ES-I3 (cell line): ENCODE measurements around the gene TMEM212.

Experiments
- H3K36me3 ChIP-seq: 2 replicates; pipeline ENCODE4 v1.6.1; 2013; ENCODE audit warnings: mild to moderate bottlenecking, low read length, control low read depth, moderate library complexity; ENCODE audit not compliant: insufficient read depth
- H3K4me1 ChIP-seq: 2 replicates; pipeline ENCODE4 v1.6.1; 2013; ENCODE audit warnings: mild to moderate bottlenecking, control low read depth, low read length; ENCODE audit not compliant: insufficient read depth
- H3K9ac ChIP-seq: 2 replicates; pipeline ENCODE4 v1.6.1; 2013; ENCODE audit warnings: low read depth, mild to moderate bottlenecking, low read length, moderate library complexity
- H3K9me3 ChIP-seq: 2 replicates; pipeline ENCODE4 v1.6.1; 2013; ENCODE audit warnings: mild to moderate bottlenecking, low read length, moderate library complexity; ENCODE audit not compliant: control insufficient read depth, insufficient read depth

Gene TMEM212

GRCh38 chr3:171835613-171836012 is 7.5 kb upstream of the TMEM212 start:
- Histone ChIP-seq H3K9ac (no peak overlapping the region), H3K36me3 (no peaks in the 10 kb centered on the region), H3K9me3 (no peaks in the 10 kb centered on the region), H3K4me1 (peaks cover 9% of the 10 kb centered on the region; the same call in 1 of the 2 replicates)

- H3K9ac ChIP-seq = no peak overlapping the region
- no peaks in the 10 kb centered on the region for H3K36me3 ChIP-seq
- peaks cover 15% of the 10 kb centered on the region; the same call in 1 of the 2 replicates for H3K4me1 ChIP-seq
- no peaks in the 10 kb centered on the region for H3K9me3 ChIP-seq
These were observed 6.3 kb upstream of the TMEM212 start for GRCh38 chr3:171836855-171837254.

- H3K9ac ChIP-seq = no peak overlapping the region
- peaks cover 15% of the 10 kb centered on the region; the same call in 1 of the 2 replicates for H3K4me1 ChIP-seq
- H3K9me3 ChIP-seq = no peaks in the 10 kb centered on the region
- no peaks in the 10 kb centered on the region for H3K36me3 ChIP-seq
These were observed 5.5 kb upstream of the TMEM212 start for GRCh38 chr3:171837698-171838097.

GRCh38 chr3:171838218-171838720 is 4.9 kb upstream of the TMEM212 start:
- no peaks in the 10 kb centered on the region for H3K9me3 ChIP-seq
- H3K4me1 ChIP-seq = peaks cover 18% of the 10 kb centered on the region
- H3K36me3 ChIP-seq = no peaks in the 10 kb centered on the region
- no peak overlapping the region for H3K9ac ChIP-seq

GRCh38 chr3:171839270-171839669 is 3.9 kb upstream of the TMEM212 start:
- H3K36me3 ChIP-seq = no peaks in the 10 kb centered on the region
- peaks cover 19% of the 10 kb centered on the region for H3K4me1 ChIP-seq
- H3K9ac ChIP-seq = no peak overlapping the region
- H3K9me3 ChIP-seq = no peaks in the 10 kb centered on the region

- no peaks in the 10 kb centered on the region for H3K36me3 ChIP-seq
- H3K9me3 ChIP-seq = no peaks in the 10 kb centered on the region
- H3K9ac ChIP-seq = no peak overlapping the region
- H3K4me1 ChIP-seq = peaks cover 19% of the 10 kb centered on the region
These were observed 2.7 kb upstream of the TMEM212 start for GRCh38 chr3:171840445-171840810.

- Histone ChIP-seq H3K9me3 (no peaks in the 10 kb centered on the region), H3K4me1 (peaks cover 19% of the 10 kb centered on the region), H3K36me3 (no peaks in the 10 kb centered on the region), H3K9ac (no peak overlapping the region)
These were observed 2.1 kb upstream of the TMEM212 start for GRCh38 chr3:171840811-171841619.

GRCh38 chr3:171841620-171842000 is 1.5 kb upstream of the TMEM212 start:
- no peaks in the 10 kb centered on the region for H3K9me3 ChIP-seq
- H3K36me3 ChIP-seq = no peaks in the 10 kb centered on the region
- H3K9ac ChIP-seq = no peak overlapping the region
- peaks cover 19% of the 10 kb centered on the region for H3K4me1 ChIP-seq

- no peaks in the 10 kb centered on the region for H3K36me3 ChIP-seq
- no peaks in the 10 kb centered on the region for H3K9me3 ChIP-seq
- H3K4me1 ChIP-seq = peaks cover 10% of the 10 kb centered on the region
- H3K9ac ChIP-seq = no peak overlapping the region
These were observed 1.7 kb downstream of the TMEM212 start for GRCh38 chr3:171844873-171845272.

GRCh38 chr3:171845481-171846284 is 2.5 kb downstream of the TMEM212 start:
- Histone ChIP-seq H3K36me3 (no peaks in the 10 kb centered on the region), H3K9me3 (no peaks in the 10 kb centered on the region), H3K4me1 (peaks cover 10% of the 10 kb centered on the region), H3K9ac (no peak overlapping the region)

- H3K4me1 ChIP-seq = peaks cover 7% of the 10 kb centered on the region
- H3K9ac ChIP-seq = no peak overlapping the region
- H3K36me3 ChIP-seq = no peaks in the 10 kb centered on the region
- H3K9me3 ChIP-seq = no peaks in the 10 kb centered on the region
These were observed 3.4 kb downstream of the TMEM212 start for GRCh38 chr3:171846597-171846996.

- no peaks in the 10 kb centered on the region for H3K9me3 ChIP-seq
- no peak overlapping the region for H3K9ac ChIP-seq
- H3K4me1 ChIP-seq = peaks cover 4% of the 10 kb centered on the region
- H3K36me3 ChIP-seq = no peaks in the 10 kb centered on the region
These were observed 4.0 kb downstream of the TMEM212 start for GRCh38 chr3:171847133-171847532.

GRCh38 chr3:171847595-171848259 is 4.6 kb downstream of the TMEM212 start:
- peaks cover 4% of the 10 kb centered on the region for H3K4me1 ChIP-seq
- H3K9me3 ChIP-seq = no peaks in the 10 kb centered on the region
- H3K36me3 ChIP-seq = no peaks in the 10 kb centered on the region
- H3K9ac ChIP-seq = no peak overlapping the region

- H3K4me1 ChIP-seq = no peaks in the 10 kb centered on the region
- no peak overlapping the region for H3K9ac ChIP-seq
- H3K9me3 ChIP-seq = peaks cover 13% of the 10 kb centered on the region
- H3K36me3 ChIP-seq = no peaks in the 10 kb centered on the region
These were observed 6.6 kb downstream of the TMEM212 start for GRCh38 chr3:171849617-171850319.
